Effector CD4-positive, alpha-beta T cell (primary cell): ENCODE data around the gene RHBDD1.

ENCODE experiments used
- DNase-seq: peaks from one replicate; pipeline ENCODE4 v3.0.0-alpha.2; 2020

RHBDD1 gene

GRCh38 chr2:226994775-226995174 is 158.9 kb downstream of the RHBDD1 start:
- DNase-seq = no peak

- no peak for DNase-seq
These were observed 159.8 kb downstream of the RHBDD1 start for GRCh38 chr2:226995625-226996041.

GRCh38 chr2:226999661-227000060 is 163.8 kb downstream of the RHBDD1 start:
- DNase-seq = no peak

GRCh38 chr2:227000123-227000522 is 164.3 kb downstream of the RHBDD1 start:
- no peak for DNase-seq

DNA sequence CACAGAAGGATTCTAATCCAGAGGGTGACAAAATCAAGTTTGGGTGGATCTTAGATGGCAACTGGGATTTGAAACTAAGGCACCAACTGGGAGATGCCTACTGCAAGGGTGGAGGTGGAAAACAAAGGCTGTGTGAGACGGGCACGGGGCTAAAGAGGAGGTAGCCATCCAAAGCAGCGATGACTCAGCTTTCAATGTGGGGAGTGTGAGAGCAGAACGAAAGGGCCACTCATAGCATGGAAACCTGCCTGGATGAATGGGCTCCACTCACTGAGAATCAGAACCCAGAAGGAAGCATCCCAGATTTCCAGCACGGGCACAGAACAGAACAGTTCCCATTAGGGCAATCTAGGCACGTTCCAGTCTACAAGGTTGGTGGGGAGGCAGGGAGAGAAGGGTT is 168.6 kb downstream of the RHBDD1 start:
- DNase-seq = no peak

- DNase-seq = no peak
These were observed 170.5 kb downstream of the RHBDD1 start for GRCh38 chr2:227006189-227006897.

DNA sequence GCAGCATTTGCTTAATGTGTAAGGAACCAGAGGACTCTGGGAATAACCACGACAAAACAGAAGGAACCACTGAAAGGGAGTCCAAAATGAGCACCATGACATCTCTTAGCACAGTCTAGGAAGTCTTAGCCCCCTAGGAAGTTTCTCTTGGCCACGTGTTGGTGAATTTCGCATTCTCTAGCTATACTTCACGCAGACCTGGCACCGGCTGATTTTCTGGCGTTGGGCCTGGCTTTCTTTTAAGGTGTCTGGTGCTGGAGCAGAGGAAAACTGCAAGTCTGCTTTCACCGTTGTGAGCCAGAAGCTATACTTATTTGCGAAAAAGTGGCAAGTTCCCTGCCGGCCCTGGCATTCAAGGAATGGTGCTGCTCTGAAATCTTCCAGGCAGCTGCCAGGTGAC is 171.3 kb downstream of the RHBDD1 start:
- no peak for DNase-seq

- DNase-seq = no peak
These were observed 172.1 kb downstream of the RHBDD1 start for GRCh38 chr2:227007940-227008339.

- DNase-seq = no peak
These were observed 174.6 kb downstream of the RHBDD1 start for GRCh38 chr2:227010433-227010832.

- DNase-seq = no peak
These were observed 177.5 kb downstream of the RHBDD1 start for GRCh38 chr2:227013330-227013729.

DNA sequence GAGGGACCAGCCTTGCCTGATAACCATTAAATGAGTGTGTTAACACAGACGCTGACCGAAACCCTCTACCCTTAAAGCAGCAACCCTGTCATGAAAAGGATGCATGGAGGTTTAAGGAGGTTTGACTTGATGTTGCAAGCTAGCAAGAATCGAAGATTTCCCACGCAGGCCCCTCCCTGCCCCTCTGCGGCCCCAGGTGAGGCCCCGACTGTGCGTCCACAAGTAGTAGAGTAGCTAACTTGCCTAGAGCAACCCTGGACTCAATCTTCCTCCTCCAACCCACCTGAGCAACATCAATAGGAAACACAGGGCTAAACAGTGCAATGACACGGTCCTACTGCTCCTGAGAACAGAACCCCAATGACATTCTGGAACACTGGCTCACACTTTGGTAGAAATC is 178.0 kb downstream of the RHBDD1 start:
- DNase-seq = no peak

DNA sequence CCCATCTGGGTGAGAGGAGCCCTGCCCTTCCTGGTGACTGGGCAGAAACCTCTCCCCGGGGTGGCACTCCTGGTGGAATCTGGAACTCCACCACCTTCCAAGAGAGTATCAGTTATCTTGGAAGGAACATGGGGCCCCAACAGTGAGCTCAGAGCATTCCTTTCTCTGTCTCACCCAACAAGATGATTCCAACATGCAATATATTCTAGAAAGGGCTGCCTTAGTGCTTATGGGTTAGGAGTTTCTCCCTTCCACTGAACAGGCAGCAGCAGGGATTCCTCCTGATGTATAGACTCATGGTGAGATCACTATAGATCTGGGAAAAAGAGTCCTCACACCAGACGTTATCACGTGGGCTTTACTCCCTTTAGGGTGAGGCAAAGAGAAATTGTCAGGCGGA is 181.0 kb downstream of the RHBDD1 start:
- no peak for DNase-seq

DNA sequence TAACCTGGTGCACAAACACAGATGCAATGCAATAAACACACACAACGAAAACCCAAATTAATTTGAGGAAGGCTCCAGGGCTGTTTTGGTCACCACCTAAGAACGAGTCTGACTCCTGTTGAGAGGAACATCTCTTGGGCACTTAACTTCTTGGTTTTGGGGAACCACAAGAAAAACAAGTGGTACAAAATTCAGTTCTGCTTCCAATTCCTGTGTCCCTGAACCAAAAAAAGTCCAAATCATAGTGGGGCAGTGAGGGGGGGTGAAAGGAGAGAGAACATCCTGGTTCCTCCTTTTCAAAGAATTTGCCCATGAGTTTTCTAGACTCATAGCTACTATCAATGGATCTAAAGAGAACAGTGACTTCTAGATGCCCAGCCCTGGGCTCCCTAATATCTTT is 184.6 kb downstream of the RHBDD1 start:
- DNase-seq = no peak

DNA sequence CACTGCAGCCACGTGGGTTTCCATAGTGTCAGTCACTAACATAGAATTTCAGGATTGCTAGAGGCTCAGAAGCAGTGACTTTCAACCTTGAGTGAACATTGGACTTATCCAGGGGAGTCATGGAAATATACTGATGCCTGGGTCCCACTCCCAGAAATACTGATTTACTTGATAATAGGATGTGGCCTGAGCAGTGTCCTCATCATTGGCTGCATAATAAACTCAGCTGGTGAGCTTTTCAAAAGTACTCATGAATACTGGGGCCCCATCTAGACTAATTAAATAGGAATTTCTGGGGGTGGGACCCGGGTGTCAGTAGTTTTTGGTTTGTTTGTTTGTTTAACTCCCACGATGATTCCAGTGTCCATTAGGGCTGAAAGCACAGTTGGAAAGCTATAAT is 186.8 kb downstream of the RHBDD1 start:
- no peak for DNase-seq

DNA sequence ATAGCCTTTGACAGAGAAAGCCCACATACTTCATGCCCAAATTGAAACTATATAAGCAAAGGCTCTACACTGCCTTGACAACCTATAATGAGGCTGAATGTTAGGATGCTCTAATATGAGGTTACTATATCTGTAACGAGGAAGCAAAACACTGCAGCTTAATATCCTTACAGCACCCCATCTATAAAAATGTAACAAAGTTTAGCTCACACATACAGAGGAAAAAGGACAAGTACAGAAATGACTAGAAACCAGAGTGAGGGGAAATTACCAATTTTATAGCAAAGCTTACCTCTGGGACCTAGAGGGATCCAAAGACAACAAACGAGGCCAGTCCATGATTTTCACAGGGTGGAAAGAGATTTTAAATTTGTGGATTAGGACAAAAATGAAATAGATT is 189.7 kb downstream of the RHBDD1 start:
- no peak for DNase-seq

DNA sequence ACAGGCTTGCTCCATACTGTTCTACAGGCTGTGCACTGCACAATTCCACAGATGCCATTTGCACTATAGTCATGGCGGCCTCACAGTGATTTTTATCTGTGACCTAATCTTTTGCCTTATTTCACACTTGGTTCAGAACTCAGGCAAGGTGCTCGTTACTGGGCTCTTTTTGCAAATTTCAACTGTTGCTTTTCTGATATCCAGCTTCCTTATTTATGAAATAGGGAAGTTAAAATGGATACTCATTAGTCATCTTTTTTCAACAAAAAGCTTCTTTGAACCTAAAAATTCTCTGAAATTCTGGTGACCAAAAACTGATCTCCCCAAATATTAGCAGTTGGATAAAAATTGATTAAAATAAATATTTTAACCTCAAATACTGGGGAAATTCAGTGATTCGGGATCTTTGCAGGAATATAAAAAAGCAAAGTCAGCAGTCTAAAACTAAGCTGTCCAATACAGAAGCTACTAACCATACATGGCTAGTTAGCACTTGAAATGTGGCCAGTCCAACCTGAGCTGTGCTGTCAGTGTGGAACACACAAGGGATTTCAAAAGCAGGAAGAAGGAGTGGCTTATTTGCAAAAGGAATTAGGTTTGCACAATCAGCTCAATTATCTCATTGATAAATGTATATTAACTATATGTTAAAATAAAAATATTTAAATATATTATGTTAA is 193.7 kb downstream of the RHBDD1 start:
- no peak for DNase-seq

DNA sequence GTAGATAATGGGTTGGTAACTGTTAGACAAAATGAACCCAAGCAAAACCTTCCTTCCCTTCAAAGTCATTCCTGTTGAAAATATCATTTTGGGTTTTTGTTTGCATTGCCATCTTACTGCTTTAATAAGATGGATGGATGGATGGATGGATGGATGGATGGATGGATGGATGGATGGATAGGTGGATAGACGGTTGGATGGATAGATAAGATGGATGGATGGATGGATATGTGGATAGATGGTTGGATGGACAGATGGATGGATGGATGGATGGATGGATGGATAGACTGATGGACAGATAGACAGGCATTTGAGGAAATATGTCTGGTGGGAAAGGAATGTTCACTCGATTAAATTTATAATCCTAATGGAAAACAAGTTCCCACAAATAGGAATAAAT is 194.9 kb downstream of the RHBDD1 start:
- no peak for DNase-seq

DNA sequence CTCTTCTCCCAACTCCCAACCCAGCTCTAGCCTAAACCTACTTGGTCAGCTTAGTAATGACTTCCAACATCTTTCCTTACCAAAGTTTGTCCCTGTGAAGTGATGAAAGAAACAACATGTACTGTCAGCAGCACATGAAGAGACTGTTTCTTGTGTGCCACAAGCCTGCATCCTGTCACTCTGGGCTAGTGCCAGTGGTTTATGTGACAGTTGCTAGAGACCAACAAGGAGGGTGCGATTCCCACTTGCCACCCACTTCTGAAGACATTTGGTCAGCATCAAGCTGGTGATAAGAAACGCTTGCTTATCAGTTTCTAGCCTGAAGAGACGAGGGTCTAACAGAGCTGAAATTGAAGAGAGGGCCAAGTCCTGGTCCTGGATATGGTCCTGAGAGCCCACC is 195.5 kb downstream of the RHBDD1 start:
- no peak for DNase-seq

DNA sequence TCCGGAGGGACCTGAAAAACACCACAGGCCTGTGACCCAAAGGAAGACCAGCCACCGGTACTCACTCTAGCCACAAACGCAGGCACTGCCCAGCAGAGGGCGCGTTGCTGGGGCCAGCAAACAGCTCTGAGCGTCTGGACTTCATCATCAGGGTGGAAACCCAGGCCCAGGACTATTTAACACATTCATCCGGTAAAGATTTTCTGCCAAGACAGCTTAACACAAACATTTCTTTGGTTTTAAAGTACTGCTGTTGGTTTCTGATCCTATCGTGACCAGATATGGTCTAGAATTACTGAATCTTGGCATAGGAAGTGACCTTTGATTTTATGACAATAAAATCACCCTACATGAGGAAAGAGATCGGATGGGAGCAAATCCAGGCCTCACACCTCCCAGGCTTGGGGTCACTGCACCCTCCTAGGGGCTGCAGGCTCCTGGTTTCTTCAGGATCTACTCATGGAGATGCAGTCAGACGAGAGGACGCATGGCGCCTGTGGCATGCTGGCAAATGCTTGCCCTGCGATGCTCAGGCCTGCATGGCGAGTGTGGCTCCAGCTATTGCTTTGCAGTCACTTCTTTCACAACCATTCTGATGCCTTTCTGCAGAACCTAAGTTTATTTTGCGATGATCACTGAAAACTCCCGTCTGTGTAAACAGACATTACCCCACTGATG is 197.8 kb downstream of the RHBDD1 start:
- no peak for DNase-seq

DNA sequence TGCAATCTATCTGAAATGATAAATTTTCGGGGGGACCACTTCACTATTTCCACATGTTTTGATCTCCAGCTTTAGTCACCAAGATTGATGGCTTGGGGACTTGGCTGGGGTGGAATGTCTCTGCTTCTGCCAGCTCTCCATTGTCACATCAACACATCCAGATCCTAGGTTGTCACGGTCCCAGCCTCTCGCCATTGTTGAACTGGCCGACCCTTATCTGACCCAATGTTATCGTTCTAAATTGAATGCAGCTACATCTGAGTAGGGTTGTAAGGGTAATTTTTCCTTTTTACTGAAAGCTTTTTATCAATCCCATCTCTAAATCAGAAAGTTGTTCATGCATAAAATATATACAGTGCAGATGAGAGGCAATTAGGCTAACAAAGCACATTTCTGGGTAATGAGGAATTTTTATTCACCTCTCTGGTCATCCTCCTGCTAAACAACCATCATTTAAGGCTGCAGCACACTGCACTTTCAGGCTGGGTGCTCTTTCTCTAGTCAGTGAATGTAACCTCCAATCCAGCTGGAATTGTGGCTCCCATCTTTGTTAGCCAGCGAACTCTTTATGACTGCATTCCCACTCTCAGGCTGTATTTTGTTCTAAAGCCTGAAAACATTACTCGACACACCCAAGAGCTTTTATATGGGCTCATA is 200.0 kb downstream of the RHBDD1 start:
- DNase-seq = no peak

GRCh38 chr2:227036527-227036926 is 200.7 kb downstream of the RHBDD1 start:
- DNase-seq = no peak

- DNase-seq = no peak
These were observed 202.8 kb downstream of the RHBDD1 start for GRCh38 chr2:227038550-227039189.

- DNase-seq = no peak
These were observed 208.1 kb downstream of the RHBDD1 start for GRCh38 chr2:227043981-227044380.
